ENCODE results near the gene FAM81A. TPM values are rescaled to one million over a fixed set of nuclear protein-coding genes. Genes with fewer than 3 reads are reported as not detected.
"Not testable (repeated sequence)": the region's sequence is repeated elsewhere in the genome, so short reads cannot be mapped to it uniquely, and the experiment has no call there.

Gene FAM81A
- total and polyA plus RNA-seq, 7 experiments from 2014 or later, result 0.27 to 1.1 (median 0.61) TPM; not detected in 4

DNA sequence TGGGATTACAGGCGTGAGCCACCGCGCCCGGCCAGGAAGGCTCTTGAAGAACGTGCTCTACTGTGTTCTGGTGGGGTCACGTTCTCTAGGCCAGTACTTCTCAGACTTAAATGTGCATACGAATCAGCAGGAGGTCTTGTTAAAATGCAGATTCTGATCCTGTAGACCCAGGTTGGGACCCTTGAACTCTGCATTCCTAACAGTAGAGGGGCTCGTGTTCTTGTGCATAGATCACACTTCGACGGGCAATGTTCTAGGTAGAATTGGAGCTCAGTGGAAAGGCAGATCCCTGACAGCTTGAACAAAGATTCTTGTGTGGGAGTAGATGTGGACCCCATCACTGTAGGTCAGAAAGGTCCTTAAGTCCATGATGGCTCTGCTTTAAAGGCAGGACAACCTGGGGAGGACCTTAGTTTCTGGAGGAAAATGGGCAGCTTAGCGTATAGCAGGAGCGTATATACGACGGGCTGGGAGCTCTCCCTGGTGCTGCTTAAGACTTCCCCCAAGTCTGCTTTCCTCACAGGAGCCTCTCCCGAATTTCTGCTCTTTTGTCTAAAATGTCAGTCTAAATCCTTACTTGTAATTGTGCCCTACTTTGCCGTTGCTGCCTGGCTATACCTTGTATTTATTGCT lies 16.9 kb upstream of the FAM81A start:
- Histone ChIP-seq H3K9me3 (ENCODE audit: control insufficient read depth in 2 of 3, low read length in 3 of 3) (no peaks in the 10 kb centered on the region), H3K27me3 (ENCODE audit: control insufficient read depth in 2 of 2, insufficient read depth in 2 of 2, low read length in 2 of 2) (peaks cover 0 to 5% of the 10 kb centered on the region in 2 donors), H3K4me3 (ENCODE audit: low read length) (no peak overlapping the region), H3K27ac (ENCODE audit: low read depth, low read length) (no peak overlapping the region), H3K36me3 (ENCODE audit: control insufficient read depth in 2 of 3, insufficient read depth in 3 of 3, low read length in 3 of 3) (no peaks in the 10 kb centered on the region), H3K4me1 (ENCODE audit: control insufficient read depth in 2 of 2, insufficient read depth in 2 of 2, low read length in 2 of 2) (no peaks in the 10 kb centered on the region)
- POLR2A ChIA-PET, result no interaction called here
- intact Hi-C loops (cut with micrococcal nuclease), result no loop called here
- no peak overlapping the region for H3K27ac Mint-ChIP-seq
- CTCF ChIA-PET, result no interaction called here
- peaks cover 0 to 21% (median 0%) of the 10 kb centered on the region in 7 donors for H3K4me1 Mint-ChIP-seq
- no peak for DNase-seq
- peaks cover 8 to 64% (median 21%) of the 10 kb centered on the region in 5 donors for H3K27me3 Mint-ChIP-seq
- ATAC-seq, result no peak
- H3K36me3 Mint-ChIP-seq, result no peaks in the 10 kb centered on the region
- H3K9me3 Mint-ChIP-seq, result no peaks in the 10 kb centered on the region
- no peak overlapping the region for H3K4me3 Mint-ChIP-seq

DNA sequence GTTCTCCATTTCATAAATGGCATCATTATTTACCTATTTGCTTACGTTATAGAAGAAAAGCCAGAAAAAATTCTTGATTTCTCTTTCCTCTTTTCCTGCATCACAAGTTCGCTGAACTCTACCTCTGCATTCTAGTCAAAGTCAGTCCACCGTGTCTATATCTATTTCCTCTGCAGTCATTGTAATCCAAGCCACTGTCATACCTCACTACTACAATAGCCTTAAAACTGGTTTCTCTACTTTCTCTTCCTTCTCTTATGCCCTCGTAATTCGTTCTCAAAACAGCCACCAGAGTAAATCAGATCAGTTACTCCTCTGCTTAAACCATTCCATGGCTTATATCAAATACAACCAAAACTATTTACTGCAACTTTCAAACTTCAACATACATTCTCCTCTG lies 13.4 kb upstream of the FAM81A start:
- H3K27me3 Mint-ChIP-seq, result peaks cover 16 to 46% (median 31%) of the 10 kb centered on the region in 5 donors
- CTCF ChIA-PET, result no interaction called here
- peaks cover 0 to 3% (median 0%) of the 10 kb centered on the region in 5 donors for H3K36me3 Mint-ChIP-seq
- DNase-seq (no peak), ATAC-seq (no peak)
- H3K4me1 ChIP-seq (ENCODE audit: control insufficient read depth in 2 of 2, insufficient read depth in 2 of 2, low read length in 2 of 2), result no peaks in the 10 kb centered on the region
- no peak overlapping the region for H3K4me3 Mint-ChIP-seq
- H3K27ac Mint-ChIP-seq, result no peak overlapping the region
- no peaks in the 10 kb centered on the region for H3K36me3 ChIP-seq (ENCODE audit: control insufficient read depth in 2 of 3, insufficient read depth in 3 of 3, low read length in 3 of 3)
- H3K27ac ChIP-seq (ENCODE audit: low read depth, low read length), result no peak overlapping the region
- intact Hi-C loops (cut with micrococcal nuclease), result no loop called here
- H3K4me1 Mint-ChIP-seq, result peaks cover 0 to 15% (median 0%) of the 10 kb centered on the region in 7 donors
- POLR2A ChIA-PET, result no interaction called here
- peaks cover 0 to 22% (median 7%) of the 10 kb centered on the region in 11 donors for H3K9me3 Mint-ChIP-seq
- no peaks in the 10 kb centered on the region for H3K9me3 ChIP-seq (ENCODE audit: control insufficient read depth in 2 of 3, low read length in 3 of 3)
- peaks cover 0 to 5% of the 10 kb centered on the region in 2 donors for H3K27me3 ChIP-seq (ENCODE audit: control insufficient read depth in 2 of 2, insufficient read depth in 2 of 2, low read length in 2 of 2)
- H3K4me3 ChIP-seq (ENCODE audit: low read length), result no peak overlapping the region

DNA sequence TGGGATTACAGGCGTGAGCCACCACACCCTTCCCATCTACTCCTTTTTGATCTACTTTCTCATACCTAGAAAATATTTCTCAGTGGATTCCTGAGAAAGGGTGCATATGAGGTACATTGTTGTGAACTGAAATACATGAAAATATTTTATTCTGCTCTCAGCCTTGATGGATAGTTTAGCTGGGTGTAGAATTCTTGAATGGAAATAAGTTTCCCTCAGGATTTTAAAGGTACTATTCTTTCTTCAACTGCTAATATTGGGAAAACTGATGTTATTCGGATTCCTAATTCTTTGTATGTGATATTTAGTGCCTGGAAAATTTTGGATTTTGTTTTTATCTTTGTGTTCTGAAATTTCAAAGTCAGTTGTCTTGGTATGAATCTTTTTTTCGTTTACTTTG lies 9.1 kb upstream of the FAM81A start:
- not testable (repeated sequence) for H3K4me3 ChIP-seq (ENCODE audit: low read length)

DNA sequence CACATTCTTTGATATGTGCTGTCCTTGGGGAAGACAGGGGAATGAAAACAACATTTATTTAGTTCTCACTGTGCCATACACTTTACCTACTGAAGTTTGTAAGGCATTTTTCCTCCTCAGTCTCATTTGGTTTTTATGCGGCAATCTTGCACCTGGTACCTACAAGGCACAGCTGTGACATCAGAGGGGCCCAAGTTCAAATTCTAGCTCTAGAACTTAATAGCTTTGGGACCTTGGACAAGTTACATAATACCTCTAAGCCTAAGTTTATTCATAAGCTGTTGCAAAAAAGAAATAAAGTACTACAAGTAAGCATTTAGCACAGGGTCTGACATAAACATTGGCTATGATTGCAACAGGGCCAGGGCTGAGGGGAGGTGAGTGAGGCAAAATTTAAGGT lies 5.6 kb upstream of the FAM81A start:
- DNase-seq (no peak), ATAC-seq (no peak)
- Histone ChIP-seq H3K36me3 (ENCODE audit: control insufficient read depth in 2 of 3, insufficient read depth in 3 of 3, low read length in 3 of 3) (no peaks in the 10 kb centered on the region), H3K4me3 (ENCODE audit: low read length) (no peak overlapping the region), H3K4me1 (ENCODE audit: control insufficient read depth in 2 of 2, insufficient read depth in 2 of 2, low read length in 2 of 2) (peaks cover 4 to 6% of the 10 kb centered on the region in 2 donors), H3K27me3 (ENCODE audit: control insufficient read depth in 2 of 2, insufficient read depth in 2 of 2, low read length in 2 of 2) (peaks cover 6 to 11% of the 10 kb centered on the region in 2 donors), H3K9me3 (ENCODE audit: control insufficient read depth in 2 of 3, low read length in 3 of 3) (no peaks in the 10 kb centered on the region), H3K27ac (ENCODE audit: low read depth, low read length) (no peak overlapping the region)
- H3K4me1 Mint-ChIP-seq, result peaks cover 7 to 11% (median 10%) of the 10 kb centered on the region in 7 donors
- ChIA-PET POLR2A (no interaction called here), CTCF (no interaction called here)
- intact Hi-C loops (cut with micrococcal nuclease), result no loop called here
- H3K27ac Mint-ChIP-seq, result no peak overlapping the region
- peaks cover 0 to 24% (median 11%) of the 10 kb centered on the region in 11 donors for H3K9me3 Mint-ChIP-seq
- H3K27me3 Mint-ChIP-seq, result peaks cover 48 to 68% (median 54%) of the 10 kb centered on the region in 5 donors
- no peak overlapping the region for H3K4me3 Mint-ChIP-seq
- H3K36me3 Mint-ChIP-seq, result peaks cover 0 to 6% (median 0%) of the 10 kb centered on the region in 5 donors

More for the DNA sequence above, 9.1 kb upstream of the FAM81A start:
- H3K27ac Mint-ChIP-seq; H3K27me3 ChIP-seq (ENCODE audit: control insufficient read depth in 2 of 2, insufficient read depth in 2 of 2, low read length in 2 of 2); H3K9me3 ChIP-seq (ENCODE audit: control insufficient read depth in 2 of 3, low read length in 3 of 3); H3K36me3 Mint-ChIP-seq; DNase-seq; H3K4me3 Mint-ChIP-seq; CTCF ChIA-PET; POLR2A ChIA-PET; intact Hi-C loops (cut with micrococcal nuclease); H3K4me1 ChIP-seq (ENCODE audit: control insufficient read depth in 2 of 2, insufficient read depth in 2 of 2, low read length in 2 of 2); H3K4me1 Mint-ChIP-seq; H3K27ac ChIP-seq (ENCODE audit: low read depth, low read length); H3K36me3 ChIP-seq (ENCODE audit: control insufficient read depth in 2 of 3, insufficient read depth in 3 of 3, low read length in 3 of 3); ATAC-seq: not testable (repeated sequence)
- Mint-ChIP-seq H3K27me3 (peaks cover 23 to 51% (median 39%) of the 10 kb centered on the region in 5 donors), H3K9me3 (peaks cover 0 to 26% (median 11%) of the 10 kb centered on the region in 11 donors)

DNA sequence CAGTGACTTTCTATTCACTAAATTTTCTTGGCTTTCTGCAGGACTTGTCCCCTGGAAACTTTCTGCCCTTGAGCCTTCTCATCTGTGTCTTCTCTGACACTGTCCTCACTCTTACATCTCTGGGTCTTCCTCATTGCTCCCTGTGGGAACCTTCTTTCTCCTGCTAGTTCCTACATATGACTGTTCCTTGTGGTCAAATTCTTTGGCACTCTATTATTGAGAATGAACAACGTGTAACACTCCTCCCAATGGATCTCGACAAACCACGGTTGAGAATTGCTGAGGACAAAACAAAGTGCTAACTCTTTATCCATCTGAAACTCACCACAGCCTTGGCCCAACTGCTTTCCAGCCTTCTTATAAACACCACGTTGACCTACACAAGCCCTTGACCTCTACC lies 3.5 kb upstream of the FAM81A start:
- ATAC-seq, result no peak
- DNase-seq, result no peak
- ChIA-PET POLR2A (no interaction called here), CTCF (interaction anchor here (0.5 kb wide), 1 partner anchor 1702 kb away, joined by 3 read pairs; no protein-coding TSS in a partner anchor)
- H3K27me3 ChIP-seq (ENCODE audit: control insufficient read depth in 2 of 2, insufficient read depth in 2 of 2, low read length in 2 of 2), result peaks cover 6 to 11% of the 10 kb centered on the region in 2 donors
- H3K9me3 ChIP-seq (ENCODE audit: control insufficient read depth in 2 of 3, low read length in 3 of 3), result no peaks in the 10 kb centered on the region
- no peak overlapping the region for H3K4me3 ChIP-seq (ENCODE audit: low read length)
- peaks cover 42 to 74% (median 53%) of the 10 kb centered on the region in 5 donors for H3K27me3 Mint-ChIP-seq
- intact Hi-C loops (cut with micrococcal nuclease), result no loop called here
- peaks cover 0 to 6% (median 4%) of the 10 kb centered on the region in 11 donors for H3K9me3 Mint-ChIP-seq
- H3K4me1 Mint-ChIP-seq, result peaks cover 9 to 25% (median 15%) of the 10 kb centered on the region in 7 donors
- peaks cover 7 to 9% of the 10 kb centered on the region in 2 donors for H3K4me1 ChIP-seq (ENCODE audit: control insufficient read depth in 2 of 2, insufficient read depth in 2 of 2, low read length in 2 of 2)
- H3K36me3 Mint-ChIP-seq, result peaks cover 0 to 4% (median 0%) of the 10 kb centered on the region in 5 donors
- H3K36me3 ChIP-seq (ENCODE audit: control insufficient read depth in 2 of 3, insufficient read depth in 3 of 3, low read length in 3 of 3), result no peaks in the 10 kb centered on the region
- no peak overlapping the region for H3K27ac ChIP-seq (ENCODE audit: low read depth, low read length)
- H3K4me3 Mint-ChIP-seq, result no peak overlapping the region
- no peak overlapping the region for H3K27ac Mint-ChIP-seq

DNA sequence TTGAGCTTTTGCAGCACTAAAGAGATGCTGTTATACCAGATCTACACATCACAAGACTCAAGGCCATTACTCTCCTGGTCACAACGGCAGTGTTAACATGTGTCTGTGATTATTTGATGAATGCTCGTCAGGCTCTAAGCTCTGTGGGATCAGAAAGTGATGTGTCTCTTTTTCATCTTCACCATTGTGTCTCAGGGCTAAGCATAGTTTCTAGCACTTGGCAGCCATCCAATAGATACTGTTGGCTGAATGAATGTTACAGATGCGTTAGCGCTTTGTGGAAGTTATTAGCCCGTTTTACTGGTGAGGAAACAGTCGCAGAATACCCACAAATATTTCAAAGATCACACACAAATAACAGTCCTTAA lies 1.2 kb upstream of the FAM81A start:
- H3K9me3 Mint-ChIP-seq, result peaks cover 0 to 1% (median 0%) of the 10 kb centered on the region in 11 donors
- no peaks in the 10 kb centered on the region for H3K36me3 ChIP-seq (ENCODE audit: control insufficient read depth in 2 of 3, insufficient read depth in 3 of 3, low read length in 3 of 3)
- no peaks in the 10 kb centered on the region for H3K36me3 Mint-ChIP-seq
- POLR2A ChIA-PET, result no interaction called here
- peak overlapping the region; percentile 48 to 90 (median 82) for H3K4me3 Mint-ChIP-seq
- H3K4me3 ChIP-seq (ENCODE audit: low read length), result no peak overlapping the region
- peaks cover 9 to 25% (median 15%) of the 10 kb centered on the region in 7 donors for H3K4me1 Mint-ChIP-seq
- H3K27me3 ChIP-seq (ENCODE audit: control insufficient read depth in 2 of 2, insufficient read depth in 2 of 2, low read length in 2 of 2), result peaks cover 6 to 11% of the 10 kb centered on the region in 2 donors
- no peak overlapping the region for H3K27ac Mint-ChIP-seq
- DNase-seq, result no peak
- no peak for ATAC-seq
- peaks cover 38 to 83% (median 46%) of the 10 kb centered on the region in 5 donors for H3K27me3 Mint-ChIP-seq
- no peaks in the 10 kb centered on the region for H3K9me3 ChIP-seq (ENCODE audit: control insufficient read depth in 2 of 3, low read length in 3 of 3)
- no peak overlapping the region for H3K27ac ChIP-seq (ENCODE audit: low read depth, low read length)
- CTCF ChIA-PET, result no interaction called here
- intact Hi-C loops (cut with micrococcal nuclease), result no loop called here
- H3K4me1 ChIP-seq (ENCODE audit: control insufficient read depth in 2 of 2, insufficient read depth in 2 of 2, low read length in 2 of 2), result peaks cover 7 to 9% of the 10 kb centered on the region in 2 donors
